ENCODE results near the gene ZSWIM5.
A peak's percentile ranks its signal among the peaks of the same experiment; 100 is the strongest.

Gene ZSWIM5

DNA sequence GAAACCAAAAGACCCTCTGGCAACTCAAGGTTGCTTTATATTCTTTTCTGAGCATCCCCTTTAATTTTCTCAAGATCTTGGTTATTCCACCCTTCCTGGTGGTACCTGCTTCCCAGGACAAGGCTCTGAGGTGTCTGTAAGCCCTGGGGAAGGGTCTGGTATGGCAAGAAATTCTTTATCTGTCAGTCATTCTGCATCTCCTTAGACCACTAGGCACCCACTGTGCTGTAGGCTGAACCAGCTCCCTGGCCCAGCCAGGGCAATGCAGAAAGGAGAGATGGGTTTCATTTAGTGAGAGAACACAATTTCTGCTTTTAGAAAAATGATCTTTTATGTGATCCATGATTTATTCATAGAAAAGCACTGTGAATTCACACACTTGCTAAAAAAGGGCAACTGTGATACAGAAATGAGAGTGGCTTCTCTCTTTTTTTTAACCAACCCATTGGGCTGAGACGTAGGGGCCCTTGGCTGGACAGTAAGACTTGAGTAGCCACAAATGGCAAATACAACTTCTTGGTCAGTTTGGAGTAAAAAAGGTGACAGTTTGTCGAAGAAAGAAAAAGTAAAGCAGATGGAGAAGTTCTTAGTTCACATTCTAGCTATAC lies 190.2 kb downstream of the ZSWIM5 start:
- Mint-ChIP-seq H3K36me3 (ENCODE audit: low read depth) (peaks cover 14% of the 10 kb centered on the region), H3K27ac (no peak overlapping the region), H3K27me3 (no peaks in the 10 kb centered on the region), H3K4me1 (ENCODE audit: low read depth) (peaks cover 37% of the 10 kb centered on the region), H3K9me3 (no peaks in the 10 kb centered on the region), H3K4me3 (no peak overlapping the region)

- no peaks in the 10 kb centered on the region for H3K27me3 Mint-ChIP-seq
- peaks cover 14% of the 10 kb centered on the region for H3K36me3 Mint-ChIP-seq (ENCODE audit: low read depth)
- no peaks in the 10 kb centered on the region for H3K9me3 Mint-ChIP-seq
- H3K4me1 Mint-ChIP-seq (ENCODE audit: low read depth): peaks cover 38% of the 10 kb centered on the region
- H3K4me3 Mint-ChIP-seq: no peak overlapping the region
- no peak overlapping the region for H3K27ac Mint-ChIP-seq
Measured at GRCh38 chr1:45015683-45016082, 190.7 kb downstream of the ZSWIM5 start.

DNA sequence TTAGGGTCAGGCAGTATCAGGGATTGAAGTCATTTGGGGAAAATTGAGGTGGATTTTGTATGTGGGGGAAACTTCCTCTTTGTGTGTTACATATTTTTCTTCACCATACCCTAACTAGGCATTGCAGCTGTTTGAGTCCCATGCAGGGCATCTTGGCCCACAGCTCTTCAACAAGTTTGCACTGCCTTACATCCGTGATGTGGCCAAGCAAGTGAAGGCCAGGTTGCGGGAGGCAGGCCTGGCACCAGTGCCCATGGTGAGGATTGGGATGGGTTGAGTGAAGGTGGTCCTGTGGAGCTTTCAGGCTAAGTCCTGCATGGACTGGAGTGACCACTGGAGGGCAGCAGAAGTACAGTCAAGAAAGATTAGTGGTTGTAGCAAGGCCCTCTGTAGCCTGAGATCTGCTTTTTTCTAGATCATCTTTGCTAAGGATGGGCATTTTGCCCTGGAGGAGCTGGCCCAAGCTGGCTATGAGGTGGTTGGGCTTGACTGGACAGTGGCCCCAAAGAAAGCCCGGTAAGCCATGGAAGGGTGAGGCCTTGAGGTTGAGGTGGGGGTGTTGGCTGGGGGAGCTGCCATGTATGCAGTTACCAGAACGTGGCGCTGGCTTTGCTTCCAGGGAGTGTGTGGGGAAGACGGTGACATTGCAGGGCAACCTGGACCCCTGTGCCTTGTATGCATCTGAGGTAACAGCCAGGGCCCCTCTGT lies 191.9 kb downstream of the ZSWIM5 start:
- H3K4me1 Mint-ChIP-seq (ENCODE audit: low read depth): peaks cover 47% of the 10 kb centered on the region

DNA sequence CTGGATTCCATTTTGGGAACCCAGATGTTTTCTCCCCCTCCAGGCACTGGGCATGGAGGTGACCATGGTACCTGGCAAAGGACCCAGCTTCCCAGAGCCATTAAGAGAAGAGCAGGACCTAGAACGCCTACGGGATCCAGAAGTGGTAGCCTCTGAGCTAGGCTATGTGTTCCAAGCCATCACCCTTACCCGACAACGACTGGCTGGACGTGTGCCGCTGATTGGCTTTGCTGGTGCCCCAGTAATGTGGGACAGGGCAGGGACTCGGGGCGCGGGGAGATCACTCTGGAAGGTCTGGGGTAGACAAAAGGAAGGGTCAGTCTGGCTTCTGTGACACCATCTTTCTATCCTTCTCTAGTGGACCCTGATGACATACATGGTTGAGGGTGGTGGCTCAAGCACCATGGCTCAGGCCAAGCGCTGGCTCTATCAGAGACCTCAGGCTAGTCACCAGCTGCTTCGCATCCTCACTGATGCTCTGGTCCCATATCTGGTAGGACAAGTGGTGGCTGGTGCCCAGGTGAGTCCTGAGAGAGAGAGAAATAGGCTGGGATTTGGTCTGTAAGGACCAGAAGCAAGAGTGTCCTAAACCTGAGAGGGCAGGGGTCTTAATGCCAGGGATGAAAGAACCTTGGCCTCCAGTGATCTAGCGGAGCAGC lies 192.7 kb downstream of the ZSWIM5 start:
- H3K4me3 Mint-ChIP-seq: peak overlapping the region; percentile 84
- peaks cover 48% of the 10 kb centered on the region for H3K4me1 Mint-ChIP-seq (ENCODE audit: low read depth)
- H3K9me3 Mint-ChIP-seq: no peaks in the 10 kb centered on the region
- H3K27me3 Mint-ChIP-seq: no peaks in the 10 kb centered on the region
- H3K27ac Mint-ChIP-seq: peak overlapping the region; percentile 87
- H3K36me3 Mint-ChIP-seq (ENCODE audit: low read depth): peaks cover 20% of the 10 kb centered on the region

More for the DNA sequence above, 191.9 kb downstream of the ZSWIM5 start:
- Mint-ChIP-seq H3K4me3 (peak overlapping the region; percentile 84), H3K27me3 (no peaks in the 10 kb centered on the region), H3K27ac (peak overlapping the region; percentile 70), H3K36me3 (ENCODE audit: low read depth) (peaks cover 14% of the 10 kb centered on the region), H3K9me3 (no peaks in the 10 kb centered on the region)

- peak overlapping the region; percentile 84 for H3K4me3 Mint-ChIP-seq
- H3K36me3 Mint-ChIP-seq (ENCODE audit: low read depth): peaks cover 23% of the 10 kb centered on the region
- no peaks in the 10 kb centered on the region for H3K27me3 Mint-ChIP-seq
- peaks cover 48% of the 10 kb centered on the region for H3K4me1 Mint-ChIP-seq (ENCODE audit: low read depth)
- H3K27ac Mint-ChIP-seq: peak overlapping the region; percentile 87
- H3K9me3 Mint-ChIP-seq: no peaks in the 10 kb centered on the region
Measured at GRCh38 chr1:45012639-45013278, 193.6 kb downstream of the ZSWIM5 start.

- no peaks in the 10 kb centered on the region for H3K9me3 Mint-ChIP-seq
- H3K4me3 Mint-ChIP-seq: peak within 1 kb of the TSS; percentile 84
- H3K27ac Mint-ChIP-seq: peak within 1 kb of the TSS; percentile 87
- peaks cover 48% of the 10 kb centered on the region for H3K4me1 Mint-ChIP-seq (ENCODE audit: low read depth)
- peaks cover 27% of the 10 kb centered on the region for H3K36me3 Mint-ChIP-seq (ENCODE audit: low read depth)
- H3K27me3 Mint-ChIP-seq: no peaks in the 10 kb centered on the region
Measured at GRCh38 chr1:45011837-45012638, 194.4 kb downstream of the ZSWIM5 start, which contains the start of gene UROD. UROD (plus strand) TSS chr1:45012254; CDS start chr1:45012266, 12 bp downstream.

GRCh38 chr1:45010855-45011811 lies 195.3 kb downstream of the ZSWIM5 start, which contains the start of gene HECTD3:
HECTD3 (minus strand) TSS chr1:45011324; CDS start chr1:45011257, 67 bp downstream.
- peak within 1 kb of the TSS; percentile 87 for H3K27ac Mint-ChIP-seq
- H3K4me3 Mint-ChIP-seq: peak within 1 kb of the TSS; percentile 84
- no peaks in the 10 kb centered on the region for H3K27me3 Mint-ChIP-seq
- peaks cover 27% of the 10 kb centered on the region for H3K36me3 Mint-ChIP-seq (ENCODE audit: low read depth)
- H3K4me1 Mint-ChIP-seq (ENCODE audit: low read depth): peaks cover 48% of the 10 kb centered on the region
- no peaks in the 10 kb centered on the region for H3K9me3 Mint-ChIP-seq

GRCh38 chr1:45009956-45010854 lies 196.2 kb downstream of the ZSWIM5 start:
- Mint-ChIP-seq H3K4me1 (ENCODE audit: low read depth) (peaks cover 48% of the 10 kb centered on the region), H3K9me3 (no peaks in the 10 kb centered on the region), H3K36me3 (ENCODE audit: low read depth) (peaks cover 27% of the 10 kb centered on the region), H3K27ac (no peak overlapping the region), H3K4me3 (peak overlapping the region; percentile 84), H3K27me3 (no peaks in the 10 kb centered on the region)

- H3K27me3 Mint-ChIP-seq: no peaks in the 10 kb centered on the region
- H3K27ac Mint-ChIP-seq: no peak overlapping the region
- peaks cover 41% of the 10 kb centered on the region for H3K4me1 Mint-ChIP-seq (ENCODE audit: low read depth)
- no peaks in the 10 kb centered on the region for H3K9me3 Mint-ChIP-seq
- H3K4me3 Mint-ChIP-seq: peak overlapping the region; percentile 84
- peaks cover 26% of the 10 kb centered on the region for H3K36me3 Mint-ChIP-seq (ENCODE audit: low read depth)
Measured at GRCh38 chr1:45009296-45009865, 197.0 kb downstream of the ZSWIM5 start.

- Mint-ChIP-seq H3K9me3 (no peaks in the 10 kb centered on the region), H3K27ac (no peak overlapping the region), H3K4me1 (ENCODE audit: low read depth) (peaks cover 32% of the 10 kb centered on the region), H3K27me3 (no peaks in the 10 kb centered on the region), H3K36me3 (ENCODE audit: low read depth) (peaks cover 24% of the 10 kb centered on the region), H3K4me3 (no peak overlapping the region)
Measured at GRCh38 chr1:45008516-45008915, 197.9 kb downstream of the ZSWIM5 start.

GRCh38 chr1:45008076-45008475 lies 198.3 kb downstream of the ZSWIM5 start:
- Mint-ChIP-seq H3K36me3 (ENCODE audit: low read depth) (peaks cover 24% of the 10 kb centered on the region), H3K27ac (no peak overlapping the region), H3K27me3 (no peaks in the 10 kb centered on the region), H3K9me3 (no peaks in the 10 kb centered on the region), H3K4me1 (ENCODE audit: low read depth) (peaks cover 28% of the 10 kb centered on the region), H3K4me3 (no peak overlapping the region)

DNA sequence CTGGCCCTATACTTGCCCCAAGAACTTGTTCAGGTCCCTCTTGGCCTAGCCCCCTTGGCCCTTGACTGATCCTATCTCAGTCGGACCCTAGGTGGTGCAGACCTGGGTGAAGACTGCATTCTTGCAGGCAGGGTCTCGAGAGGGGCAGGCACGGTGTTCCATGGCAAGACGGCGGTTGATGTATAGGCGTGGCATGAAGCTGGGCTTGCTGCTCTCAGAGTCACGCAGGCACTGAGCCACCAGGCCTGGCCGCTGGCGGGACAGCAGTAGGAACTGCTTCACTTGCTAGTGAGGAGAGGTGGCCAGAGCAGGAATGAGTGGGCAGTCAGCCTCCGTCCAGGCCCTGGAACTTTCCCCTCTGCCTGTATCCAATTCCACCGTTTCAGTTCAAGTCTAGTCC lies 199.1 kb downstream of the ZSWIM5 start:
- no peaks in the 10 kb centered on the region for H3K9me3 Mint-ChIP-seq
- peaks cover 20% of the 10 kb centered on the region for H3K4me1 Mint-ChIP-seq (ENCODE audit: low read depth)
- H3K36me3 Mint-ChIP-seq (ENCODE audit: low read depth): peaks cover 30% of the 10 kb centered on the region
- H3K4me3 Mint-ChIP-seq: no peak overlapping the region
- H3K27me3 Mint-ChIP-seq: no peaks in the 10 kb centered on the region
- no peak overlapping the region for H3K27ac Mint-ChIP-seq
